Neuronal stem cell (in vitro differentiated cells): ENCODE data around the gene MUC5B.
A peak's percentile ranks its signal among the peaks of the same experiment; 100 is the strongest.

Experiments used
- DNase-seq: peaks from one replicate; pipeline ENCODE4 v3.0.0-alpha.2; 2013; ENCODE audit warnings: low spot score
- H2AFZ ChIP-seq: one replicate; pipeline ENCODE4 v1.6.1; 2013; ENCODE audit warnings: mild to moderate bottlenecking, low read length, inconsistent platforms
- H2AK5ac ChIP-seq: 2 replicates; pipeline ENCODE4 v1.6.1; 2013; ENCODE audit warnings: low read depth, mild to moderate bottlenecking, inconsistent platforms, low read length, moderate library complexity, mixed read lengths
- H2BK120ac ChIP-seq: 2 replicates; pipeline ENCODE4 v1.6.1; 2013; ENCODE audit warnings: low read depth, mild to moderate bottlenecking, inconsistent platforms, low read length, moderate library complexity, mixed read lengths
- H2BK12ac ChIP-seq: one replicate; pipeline ENCODE4 v1.6.1; 2013; ENCODE audit warnings: low read length, inconsistent platforms
- H2BK15ac ChIP-seq: 2 replicates; pipeline ENCODE4 v1.6.1; 2013; ENCODE audit warnings: mild to moderate bottlenecking, low read length, inconsistent platforms, mixed read lengths
- H2BK5ac ChIP-seq: one replicate; pipeline ENCODE4 v1.6.1; 2013; ENCODE audit warnings: inconsistent platforms, mild to moderate bottlenecking, low read length, moderate library complexity
- H3K14ac ChIP-seq: one replicate; pipeline ENCODE4 v1.6.1; 2013; ENCODE audit warnings: low read length, inconsistent platforms
- H3K18ac ChIP-seq: 2 replicates; pipeline ENCODE4 v1.6.1; 2013; ENCODE audit warnings: low read length, inconsistent platforms
- H3K23ac ChIP-seq: 2 replicates; pipeline ENCODE4 v1.6.1; 2013; ENCODE audit warnings: low read depth, mild to moderate bottlenecking, mixed read lengths, low read length, inconsistent platforms; ENCODE audit not compliant: poor library complexity
- H3K27ac ChIP-seq: replicated peaks from 3 replicates; pipeline ENCODE4 v1.5.1; 2013; ENCODE audit warnings: low read length, inconsistent platforms
- H3K27me3 ChIP-seq, 3 experiments: 2 replicates each; pipeline ENCODE4 v1.6.1; 2013; ENCODE audit warnings: low read length in 3 of 3, mild to moderate bottlenecking in 2 of 3, inconsistent platforms in 1 of 3, low read depth in 1 of 3, mixed read lengths in 1 of 3, moderate library complexity in 1 of 3; ENCODE audit not compliant: control insufficient read depth in 3 of 3, insufficient read depth in 3 of 3
- H3K36me3 ChIP-seq, 2 donors: replicated peaks in 1 of 2; 2 replicates each; pipeline ENCODE4 v1.6.1; 2013; ENCODE audit warnings: low read length in 2 of 2; ENCODE audit not compliant: control insufficient read depth in 2 of 2, insufficient read depth in 2 of 2
- H3K4ac ChIP-seq: 2 replicates; pipeline ENCODE4 v1.6.1; 2013; ENCODE audit warnings: inconsistent platforms, mild to moderate bottlenecking, low read length, moderate library complexity
- H3K4me1 ChIP-seq, 2 donors: 1 replicate in 1 of 2; 2 replicates in 1 of 2; pipeline ENCODE4 v1.6.1; 2013; ENCODE audit warnings: low read length in 2 of 2, low read depth in 1 of 2; ENCODE audit not compliant: control insufficient read depth in 2 of 2, insufficient read depth in 1 of 2
- H3K4me2 ChIP-seq: one replicate; pipeline ENCODE4 v1.6.1; 2013; ENCODE audit warnings: mild to moderate bottlenecking, low read length, inconsistent platforms; ENCODE audit not compliant: insufficient read depth, poor library complexity, severe bottlenecking
- H3K4me3 ChIP-seq, 2 donors: 2 replicates each; pipeline ENCODE4 v1.5.1; 2013; ENCODE audit warnings: low read length in 2 of 2, mild to moderate bottlenecking in 2 of 2, inconsistent platforms in 1 of 2, moderate library complexity in 1 of 2
- H3K79me1 ChIP-seq: one replicate; pipeline ENCODE4 v1.6.1; 2013; ENCODE audit warnings: low read depth, mild to moderate bottlenecking, inconsistent platforms, low read length, moderate library complexity
- H3K9ac ChIP-seq: one replicate; pipeline ENCODE4 v1.6.1; 2013; ENCODE audit warnings: mild to moderate bottlenecking, low read depth, low read length, inconsistent platforms; ENCODE audit not compliant: poor library complexity
- H3K9me3 ChIP-seq, 2 donors: replicated peaks in 1 of 2; 2 replicates each; pipeline versions ENCODE3 to v1.6.1; 2013; ENCODE audit warnings: low read length in 2 of 2, mild to moderate bottlenecking in 2 of 2, inconsistent platforms in 1 of 2, low read depth in 1 of 2, mixed read lengths in 1 of 2, moderate library complexity in 1 of 2; ENCODE audit not compliant: control insufficient read depth in 2 of 2, insufficient read depth in 1 of 2
- H4K8ac ChIP-seq: one replicate; pipeline ENCODE4 v1.6.1; 2013; ENCODE audit warnings: low read depth, mild to moderate bottlenecking, inconsistent platforms, low read length, moderate library complexity
- H4K91ac ChIP-seq: one replicate; pipeline ENCODE4 v1.6.1; 2013; ENCODE audit warnings: low read length, low read depth, mild to moderate bottlenecking, inconsistent platforms; ENCODE audit not compliant: poor library complexity
- WGBS, 2 donors: extraction: QIAGEN DNeasy Blood & Tissue Kit; methylation state at CpG; one replicate each; pipeline ENCODE4 v1.1.7; 2013; ENCODE audit warnings: missing lambda C conversion rate in 2 of 2, mixed read lengths in 1 of 2; ENCODE audit not compliant: insufficient read length in 2 of 2, insufficient replicate concordance in 1 of 2; ENCODE audit errors: extremely low coverage in 2 of 2; 5-methylcytosine and 5-hydroxymethylcytosine counted together

Gene MUC5B

DNA sequence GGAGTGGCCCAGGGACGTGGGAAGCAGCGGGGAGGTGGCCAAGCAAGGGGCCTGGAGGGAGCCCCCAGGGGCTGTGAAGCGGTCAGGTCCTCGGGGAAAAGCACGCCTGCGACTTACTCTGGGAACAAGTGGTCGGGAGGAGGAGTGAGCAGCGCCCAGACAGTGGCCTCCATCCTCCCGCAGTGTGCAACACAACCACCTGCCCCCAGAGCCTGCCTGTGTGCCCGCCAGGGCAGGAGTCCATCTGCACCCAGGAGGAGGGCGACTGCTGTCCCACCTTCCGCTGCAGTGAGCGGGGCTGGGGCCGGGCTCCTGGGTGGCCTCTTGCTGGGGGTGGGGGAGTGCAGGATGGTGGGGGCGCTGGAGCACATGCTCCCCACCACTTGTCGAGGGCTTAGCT lies 35.0 kb downstream of the MUC5B start:
- Histone ChIP-seq H2AK5ac (peak overlapping the region; percentile 84), H2BK5ac (no peak overlapping the region), H3K27ac (no peak overlapping the region), H3K18ac (peak overlapping the region; percentile 38), H3K79me1 (peaks cover 2% of the 10 kb centered on the region), H3K27me3 (no peaks in the 10 kb centered on the region), H3K23ac (no peak overlapping the region), H2BK12ac (no peak overlapping the region), H3K4me1 (peaks cover 6 to 12% of the 10 kb centered on the region in 2 donors), H3K9ac (peak overlapping the region; percentile 60), H4K91ac (no peak overlapping the region), H3K14ac (no peak overlapping the region), H2BK15ac (peak overlapping the region; percentile 49), H3K4me2 (no peak overlapping the region), H3K9me3 (peaks cover 0 to 2% of the 10 kb centered on the region in 2 donors), H2AFZ (no peak overlapping the region), H3K4ac (no peak overlapping the region), H4K8ac (no peak overlapping the region), H2BK120ac (no peak overlapping the region), H3K4me3 (no peak overlapping the region), H3K36me3 (no peaks in the 10 kb centered on the region)
- WGBS, 2 donors = no CpG with 5 or more reads among the region's 16 CpGs
- DNase-seq = no peak

DNA sequence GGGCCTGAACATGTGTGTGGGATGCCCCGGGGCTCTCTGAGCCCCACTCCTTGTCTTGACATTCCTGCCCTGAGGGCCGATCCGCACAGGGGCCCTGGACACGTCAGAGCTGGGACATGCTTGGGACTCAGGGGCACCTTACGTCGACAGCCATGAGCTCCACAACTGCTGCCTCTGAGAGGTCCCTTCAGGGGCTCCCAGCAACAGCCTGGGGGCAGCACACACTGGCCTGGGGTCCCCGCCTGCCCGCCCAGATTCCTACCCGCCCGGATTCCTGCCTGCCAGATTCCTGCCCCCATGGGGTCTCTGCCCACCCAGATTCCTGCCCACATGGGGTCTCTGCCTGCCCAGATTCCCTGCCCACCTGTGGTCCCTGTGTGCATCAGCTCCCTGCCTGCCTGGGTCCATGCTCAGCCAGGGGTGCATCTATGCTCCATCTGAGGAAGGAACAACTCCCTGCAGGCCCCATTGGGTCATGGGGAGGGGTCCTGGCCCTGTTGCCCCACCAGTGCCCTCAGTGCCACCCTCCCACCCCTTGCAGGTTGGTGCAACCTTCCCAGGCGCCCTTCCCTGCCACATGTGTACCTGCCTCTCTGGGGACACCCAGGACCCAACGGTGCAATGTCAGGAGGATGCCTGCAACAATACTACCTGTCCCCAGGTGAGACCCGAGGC lies 35.7 kb downstream of the MUC5B start:
- no peak overlapping the region for H2BK12ac ChIP-seq
- H3K4me2 ChIP-seq = no peak overlapping the region
- H2BK5ac ChIP-seq = peak overlapping the region; percentile 0
- peaks cover 2% of the 10 kb centered on the region for H3K79me1 ChIP-seq
- no peaks in the 10 kb centered on the region for H3K36me3 ChIP-seq
- H3K18ac ChIP-seq = no peak overlapping the region
- no peak overlapping the region for H2AFZ ChIP-seq
- H4K8ac ChIP-seq = no peak overlapping the region
- WGBS, 2 donors = no CpG with 5 or more reads among the region's 13 CpGs
- no peak overlapping the region for H3K27ac ChIP-seq
- no peak overlapping the region for H4K91ac ChIP-seq
- no peak overlapping the region for H3K4me3 ChIP-seq
- H2BK120ac ChIP-seq = no peak overlapping the region
- H3K9ac ChIP-seq = peak overlapping the region; percentile 44
- H2AK5ac ChIP-seq = peak overlapping the region; percentile 84
- no peaks in the 10 kb centered on the region for H3K27me3 ChIP-seq
- no peak overlapping the region for H3K23ac ChIP-seq
- no peaks in the 10 kb centered on the region for H3K9me3 ChIP-seq
- no peak for DNase-seq
- no peak overlapping the region for H3K14ac ChIP-seq
- no peak overlapping the region for H3K4ac ChIP-seq
- peaks cover 6 to 15% of the 10 kb centered on the region in 2 donors for H3K4me1 ChIP-seq
- H2BK15ac ChIP-seq = no peak overlapping the region

DNA sequence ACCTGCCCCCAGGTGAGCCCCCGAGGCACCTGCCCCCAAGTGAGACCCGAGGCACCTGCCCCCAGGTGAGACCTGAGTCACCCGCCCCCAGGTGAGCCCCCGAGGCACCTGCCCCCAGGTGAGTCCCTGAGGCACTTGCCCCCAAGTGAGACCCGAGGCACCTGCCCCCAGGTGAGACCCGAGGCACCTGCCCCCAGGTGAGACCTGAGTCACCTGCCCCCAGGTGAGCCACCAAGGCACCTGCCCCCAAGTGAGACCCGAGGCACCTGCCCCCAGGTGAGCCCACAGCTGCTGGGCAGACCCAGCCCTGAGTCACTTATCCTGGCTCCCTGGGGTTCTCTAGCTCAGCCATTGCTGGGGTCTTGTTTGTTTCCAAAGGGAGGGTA lies 36.2 kb downstream of the MUC5B start:
- H2BK5ac ChIP-seq = peak overlapping the region; percentile 0
- no peak overlapping the region for H4K91ac ChIP-seq
- H4K8ac ChIP-seq = no peak overlapping the region
- H3K4ac ChIP-seq = no peak overlapping the region
- no peaks in the 10 kb centered on the region for H3K9me3 ChIP-seq
- no peak overlapping the region for H2BK15ac ChIP-seq
- no peak for DNase-seq
- no peak overlapping the region for H3K4me3 ChIP-seq
- H3K14ac ChIP-seq = no peak overlapping the region
- H3K27ac ChIP-seq = no peak overlapping the region
- H3K23ac ChIP-seq = no peak overlapping the region
- peaks cover 6 to 15% of the 10 kb centered on the region in 2 donors for H3K4me1 ChIP-seq
- peak overlapping the region; percentile 70 for H2AK5ac ChIP-seq
- H2AFZ ChIP-seq = no peak overlapping the region
- H3K9ac ChIP-seq = no peak overlapping the region
- H2BK120ac ChIP-seq = peak overlapping the region; percentile 87
- no peaks in the 10 kb centered on the region for H3K36me3 ChIP-seq
- no peaks in the 10 kb centered on the region for H3K27me3 ChIP-seq
- H2BK12ac ChIP-seq = no peak overlapping the region
- H3K18ac ChIP-seq = no peak overlapping the region
- no CpG with 5 or more reads among the region's 7 CpGs for WGBS, 2 donors
- H3K79me1 ChIP-seq = peaks cover 2% of the 10 kb centered on the region
- no peak overlapping the region for H3K4me2 ChIP-seq

DNA sequence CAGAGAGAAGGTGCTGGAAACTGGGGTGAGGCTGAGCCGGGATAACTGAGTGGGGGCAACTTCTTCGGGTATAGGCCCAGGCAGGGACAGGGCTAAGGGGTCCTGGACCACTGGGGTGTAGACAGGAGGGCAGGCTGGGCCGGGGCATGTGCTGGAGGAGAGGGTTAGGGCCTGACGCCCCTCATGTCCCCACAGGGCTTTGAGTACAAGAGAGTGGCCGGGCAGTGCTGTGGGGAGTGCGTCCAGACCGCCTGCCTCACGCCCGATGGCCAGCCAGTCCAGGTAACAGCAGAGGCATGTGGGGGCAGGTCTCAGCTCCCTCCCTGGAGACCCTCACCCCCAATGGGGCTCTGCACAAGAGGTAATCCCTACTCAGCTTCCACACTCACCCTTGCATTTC lies 36.7 kb downstream of the MUC5B start:
- peak overlapping the region; percentile 70 for H2AK5ac ChIP-seq
- H3K79me1 ChIP-seq = peaks cover 2% of the 10 kb centered on the region
- no peaks in the 10 kb centered on the region for H3K36me3 ChIP-seq
- no peak overlapping the region for H4K8ac ChIP-seq
- H3K4me3 ChIP-seq = no peak overlapping the region
- H2BK12ac ChIP-seq = no peak overlapping the region
- H3K23ac ChIP-seq = no peak overlapping the region
- H3K9me3 ChIP-seq = no peaks in the 10 kb centered on the region
- H3K9ac ChIP-seq = no peak overlapping the region
- H3K4ac ChIP-seq = no peak overlapping the region
- no peak overlapping the region for H3K18ac ChIP-seq
- peak overlapping the region; percentile 87 for H2BK120ac ChIP-seq
- no peak for DNase-seq
- H2BK5ac ChIP-seq = peak overlapping the region; percentile 0
- no peaks in the 10 kb centered on the region for H3K27me3 ChIP-seq
- peak overlapping the region; percentile 95 for H2BK15ac ChIP-seq
- no peak overlapping the region for H3K14ac ChIP-seq
- H3K4me2 ChIP-seq = no peak overlapping the region
- no peak overlapping the region for H3K27ac ChIP-seq
- H2AFZ ChIP-seq = no peak overlapping the region
- WGBS, 2 donors = no CpG with 5 or more reads among the region's 9 CpGs
- no peak overlapping the region for H4K91ac ChIP-seq
- H3K4me1 ChIP-seq = peaks cover 6 to 15% of the 10 kb centered on the region in 2 donors
